GM19438 (cell line): ENCODE results near the gene SV2B.
"Not testable (repeated sequence)": the region's sequence is repeated elsewhere in the genome, so short reads cannot be mapped to it uniquely, and the experiment has no call there.

Experiments
- ATAC-seq: cut with Tn5 transposase; IDR thresholded peaks from one replicate; pipeline ENCODE4 v1.9.1; 2021; ENCODE audit warnings: low read depth; ENCODE audit not compliant: unreplicated experiment

Gene SV2B

GRCh38 chr15:91302588-91303439 is 202.8 kb downstream of the SV2B start:
- ATAC-seq, result peak; percentile 75

GRCh38 chr15:91304210-91304609 is 204.2 kb downstream of the SV2B start:
- no peak for ATAC-seq

- no peak for ATAC-seq
These were observed 204.7 kb downstream of the SV2B start for GRCh38 chr15:91304786-91305185.

GRCh38 chr15:91306144-91306543 is 206.1 kb downstream of the SV2B start:
- ATAC-seq, result no peak

- ATAC-seq, result no peak
These were observed 207.5 kb downstream of the SV2B start for GRCh38 chr15:91307601-91308000.

GRCh38 chr15:91308199-91308598 is 208.1 kb downstream of the SV2B start:
- no peak for ATAC-seq

- ATAC-seq, result no peak
These were observed 208.8 kb downstream of the SV2B start for GRCh38 chr15:91308855-91309254.

GRCh38 chr15:91311986-91312385 is 211.9 kb downstream of the SV2B start:
- no peak for ATAC-seq

- ATAC-seq, result no peak
These were observed 216.1 kb downstream of the SV2B start for GRCh38 chr15:91316126-91316525.

- ATAC-seq, result no peak
These were observed 218.5 kb downstream of the SV2B start for GRCh38 chr15:91318516-91318915.

- no peak for ATAC-seq
These were observed 218.9 kb downstream of the SV2B start for GRCh38 chr15:91318931-91319330.

GRCh38 chr15:91319371-91320059 is 219.5 kb downstream of the SV2B start:
- no peak for ATAC-seq

- no peak for ATAC-seq
These were observed 220.0 kb downstream of the SV2B start for GRCh38 chr15:91320101-91320500.

- ATAC-seq, result no peak
These were observed 229.9 kb downstream of the SV2B start for GRCh38 chr15:91329914-91330313.

GRCh38 chr15:91331581-91331980 is 231.5 kb downstream of the SV2B start:
- no peak for ATAC-seq

GRCh38 chr15:91335702-91336101 is 235.6 kb downstream of the SV2B start:
- no peak for ATAC-seq

GRCh38 chr15:91336687-91337086 is 236.6 kb downstream of the SV2B start:
- ATAC-seq, result no peak

GRCh38 chr15:91338766-91339165 is 238.7 kb downstream of the SV2B start:
- ATAC-seq, result no peak

- no peak for ATAC-seq
These were observed 242.0 kb downstream of the SV2B start for GRCh38 chr15:91342097-91342496.

- not testable (repeated sequence) for ATAC-seq
These were observed 244.9 kb downstream of the SV2B start for GRCh38 chr15:91344912-91345311.

GRCh38 chr15:91345736-91346135 is 245.7 kb downstream of the SV2B start:
- ATAC-seq, result no peak

GRCh38 chr15:91346259-91346658 is 246.2 kb downstream of the SV2B start:
- ATAC-seq, result no peak
